ENCODE results near the gene TMEM9.

Gene TMEM9

DNA sequence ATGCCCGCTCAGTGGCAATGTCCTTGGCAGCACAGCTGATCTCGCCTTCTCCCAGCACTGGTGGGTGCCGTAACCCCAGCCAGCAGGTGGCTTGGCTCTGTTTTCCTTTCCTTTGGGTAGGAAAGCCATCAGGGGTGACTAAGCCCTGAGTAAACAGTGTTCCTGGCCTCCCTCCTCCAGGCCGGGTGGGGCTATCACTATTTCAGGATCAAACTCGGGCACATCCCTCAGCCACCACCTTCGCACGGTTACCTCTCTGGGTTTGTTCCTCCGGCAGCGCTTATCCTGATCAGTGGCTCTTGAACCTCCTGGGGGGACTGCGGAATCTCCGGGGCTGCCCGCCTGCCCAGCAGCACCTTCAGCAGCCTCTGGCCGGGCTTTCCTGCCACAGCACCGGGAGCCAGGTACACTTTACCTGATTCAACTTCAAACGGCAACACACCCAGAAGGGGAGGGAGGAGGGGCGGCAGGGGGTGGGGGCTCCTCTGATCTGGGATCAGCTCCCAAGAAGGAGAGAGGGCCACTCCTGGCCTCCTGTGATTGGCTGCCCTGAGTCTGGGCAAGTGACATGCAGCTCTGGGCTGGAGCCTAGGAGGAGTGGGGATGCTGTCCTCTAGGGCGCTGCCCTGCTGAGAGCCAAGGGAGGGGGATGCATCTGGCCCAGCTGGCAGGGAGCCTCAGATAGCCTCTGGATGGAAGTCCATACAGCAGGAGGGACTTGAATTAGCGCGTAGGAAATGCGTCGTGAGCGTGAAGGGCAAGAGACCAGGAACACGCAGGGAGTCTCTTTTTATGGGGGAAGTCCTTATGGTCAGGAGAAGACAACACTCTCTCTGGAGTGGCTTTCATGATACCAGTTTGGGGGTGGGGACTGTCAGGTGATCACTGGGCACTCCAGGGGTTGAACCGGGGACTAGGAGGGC lies 27.2 kb downstream of the TMEM9 start, which contains the start of gene ASCL5:
ASCL5 (minus strand) TSS at position 353 of the 923 bp plus-strand sequence. CDS start 11,812 bp downstream, outside the sequence.
- DNase-seq (ENCODE audit: low read depth): no peak

DNA sequence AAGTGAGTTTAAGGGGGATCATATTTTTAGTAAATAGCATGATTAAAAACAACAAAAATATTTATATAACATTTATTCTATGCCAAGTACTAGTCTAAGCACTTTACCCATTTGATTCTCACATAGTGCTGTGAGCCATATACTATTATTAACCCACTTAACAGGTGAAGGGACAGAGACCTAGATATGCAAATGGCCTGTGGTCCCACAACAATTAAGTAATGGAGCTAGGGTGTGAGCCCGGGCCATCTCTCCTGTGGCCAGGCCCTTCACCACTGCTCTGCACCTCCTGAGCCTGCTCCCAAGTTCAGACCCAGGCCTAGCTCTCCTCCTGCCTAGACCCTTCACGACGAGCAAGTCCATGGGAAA lies 27.8 kb downstream of the TMEM9 start:
- DNase-seq (ENCODE audit: low read depth): no peak

GRCh38 chr1:201125800-201126199 lies 28.5 kb downstream of the TMEM9 start:
- no peak for DNase-seq (ENCODE audit: low read depth)

- DNase-seq (ENCODE audit: low read depth): no peak
Observed at GRCh38 chr1:201125019-201125418, 29.3 kb downstream of the TMEM9 start.

DNA sequence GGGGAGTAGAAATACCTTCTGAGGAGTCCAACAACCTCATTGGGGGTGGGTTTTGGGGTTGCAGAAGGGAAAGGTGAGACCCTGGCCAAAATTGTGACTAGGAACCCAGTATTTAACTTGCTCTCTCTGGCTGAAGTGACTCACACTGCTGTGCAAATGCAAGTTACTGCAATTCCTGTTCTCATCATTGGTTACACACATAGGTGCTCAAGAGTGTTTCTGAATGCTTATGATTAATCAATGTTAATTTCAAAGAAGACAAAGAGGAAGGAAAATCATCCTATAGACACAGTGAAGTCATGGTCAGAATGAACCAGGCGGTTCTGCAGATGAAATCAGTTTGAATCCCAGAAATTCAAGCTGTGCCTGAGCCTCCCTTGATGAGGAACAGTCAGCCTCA lies 30.4 kb downstream of the TMEM9 start:
- DNase-seq (ENCODE audit: low read depth): no peak

GRCh38 chr1:201122321-201122957 lies 31.8 kb downstream of the TMEM9 start:
- DNase-seq (ENCODE audit: low read depth): no peak

DNA sequence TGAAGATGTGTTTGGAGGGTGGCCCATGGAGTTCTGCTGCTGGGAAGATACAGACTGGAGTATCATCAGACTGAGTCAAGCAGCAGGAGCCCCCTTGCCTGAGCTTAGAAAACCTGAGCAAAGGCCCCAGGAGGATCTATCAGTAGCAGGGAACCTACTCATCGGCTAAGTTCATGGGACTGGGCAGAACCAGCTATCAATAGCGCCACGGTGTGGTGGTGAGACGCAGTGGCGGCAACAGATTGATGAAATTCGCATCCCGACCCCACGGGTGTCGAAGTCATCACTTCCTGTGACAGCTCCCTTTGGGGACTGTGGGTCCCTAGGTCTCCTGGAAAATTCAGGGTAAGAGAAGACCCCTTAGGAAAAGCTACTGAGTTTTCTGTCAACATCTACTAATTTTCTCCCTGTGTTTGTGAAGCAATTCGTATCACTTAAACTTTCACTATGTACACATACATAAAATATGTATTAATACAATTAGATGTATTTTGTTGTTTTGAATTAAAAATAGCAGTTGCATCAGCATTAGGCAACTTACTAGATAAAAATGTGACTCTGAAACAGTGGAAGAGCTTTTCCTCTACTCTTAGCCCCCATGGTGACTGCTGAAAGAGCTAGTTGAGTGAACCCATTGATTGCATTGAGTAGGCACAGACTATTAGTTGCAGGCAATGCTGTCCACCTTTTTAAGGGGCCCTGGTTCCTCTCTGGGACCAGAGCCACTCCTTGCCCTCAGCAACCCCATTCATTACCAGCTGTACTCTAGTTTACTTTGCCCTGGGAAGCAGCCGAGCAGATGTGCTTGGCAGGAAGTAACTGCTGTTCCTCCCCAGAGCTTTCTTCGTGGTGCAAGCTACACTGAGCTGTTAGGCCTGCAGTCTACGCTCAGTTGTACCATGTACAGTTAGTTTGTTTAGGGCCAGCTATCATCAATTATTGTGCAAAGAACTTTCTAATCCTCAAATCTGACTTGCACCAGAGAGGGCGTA lies 34.8 kb downstream of the TMEM9 start:
- peak; percentile 15 for DNase-seq (ENCODE audit: low read depth)

DNA sequence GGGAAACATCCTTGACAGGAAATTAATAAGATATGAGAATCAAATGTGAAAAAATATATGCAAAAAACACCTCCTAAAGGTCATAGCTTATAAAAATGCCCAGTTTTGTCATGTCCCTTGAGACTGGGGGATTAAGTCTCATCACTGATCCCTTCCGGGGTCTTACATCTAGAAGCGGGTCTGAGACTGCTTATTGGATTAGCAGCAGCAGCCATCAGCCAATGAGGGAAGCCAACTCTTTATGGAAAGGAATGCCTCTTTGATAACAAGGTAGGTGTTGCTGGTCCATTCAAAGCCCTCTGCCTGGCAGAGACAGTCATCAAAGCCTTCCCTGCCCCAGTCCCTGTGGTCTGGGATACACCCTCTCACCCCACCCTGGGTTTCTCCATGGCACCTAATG lies 38.2 kb downstream of the TMEM9 start:
- no peak for DNase-seq (ENCODE audit: low read depth)

GRCh38 chr1:201115390-201115937 lies 38.8 kb downstream of the TMEM9 start:
- DNase-seq (ENCODE audit: low read depth): no peak

DNA sequence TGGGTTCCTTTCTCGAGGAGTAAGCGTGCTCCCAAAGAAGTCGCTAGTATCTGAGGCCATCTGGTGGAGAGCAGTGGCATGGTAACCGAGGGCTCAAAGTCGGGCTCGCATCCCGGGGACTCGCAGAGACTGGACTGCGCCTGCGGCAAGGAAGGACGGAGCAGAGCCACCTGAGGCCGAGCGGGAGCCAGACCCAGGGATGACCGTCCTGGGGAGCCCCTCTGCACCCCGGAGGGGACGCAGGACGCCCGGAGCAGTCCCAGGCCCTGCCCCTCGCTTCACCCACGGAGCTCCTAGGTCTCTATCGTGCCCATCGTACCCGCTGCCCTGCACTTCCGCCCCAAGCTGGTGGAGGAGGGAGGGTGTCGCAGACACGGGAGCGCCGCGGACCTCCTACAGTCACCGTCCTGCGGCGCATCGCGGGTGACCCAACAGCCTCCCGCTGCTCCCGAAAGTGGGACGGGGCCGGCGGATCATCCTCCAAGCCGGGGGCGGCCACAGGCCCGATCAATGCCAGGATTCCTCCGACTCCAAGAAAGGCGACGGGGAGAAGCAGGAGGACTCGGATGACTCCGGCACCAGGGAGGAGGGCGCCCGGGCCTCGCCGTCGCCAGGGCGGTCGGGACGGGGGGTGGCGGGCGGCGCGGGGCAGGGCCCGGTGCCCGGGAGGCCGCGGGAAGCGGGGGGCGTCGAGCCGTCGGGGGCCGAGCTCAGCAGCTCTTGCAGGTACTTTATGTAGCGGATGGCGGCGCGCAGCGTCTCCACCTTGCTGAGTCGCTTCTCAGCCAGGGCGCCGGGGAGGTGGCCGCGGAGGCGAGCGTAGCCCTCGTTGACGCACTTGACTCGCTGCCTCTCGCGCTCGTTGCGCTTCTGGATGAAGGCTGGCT lies 39.8 kb downstream of the TMEM9 start:
- peak; percentile 44 for DNase-seq (ENCODE audit: low read depth)

DNA sequence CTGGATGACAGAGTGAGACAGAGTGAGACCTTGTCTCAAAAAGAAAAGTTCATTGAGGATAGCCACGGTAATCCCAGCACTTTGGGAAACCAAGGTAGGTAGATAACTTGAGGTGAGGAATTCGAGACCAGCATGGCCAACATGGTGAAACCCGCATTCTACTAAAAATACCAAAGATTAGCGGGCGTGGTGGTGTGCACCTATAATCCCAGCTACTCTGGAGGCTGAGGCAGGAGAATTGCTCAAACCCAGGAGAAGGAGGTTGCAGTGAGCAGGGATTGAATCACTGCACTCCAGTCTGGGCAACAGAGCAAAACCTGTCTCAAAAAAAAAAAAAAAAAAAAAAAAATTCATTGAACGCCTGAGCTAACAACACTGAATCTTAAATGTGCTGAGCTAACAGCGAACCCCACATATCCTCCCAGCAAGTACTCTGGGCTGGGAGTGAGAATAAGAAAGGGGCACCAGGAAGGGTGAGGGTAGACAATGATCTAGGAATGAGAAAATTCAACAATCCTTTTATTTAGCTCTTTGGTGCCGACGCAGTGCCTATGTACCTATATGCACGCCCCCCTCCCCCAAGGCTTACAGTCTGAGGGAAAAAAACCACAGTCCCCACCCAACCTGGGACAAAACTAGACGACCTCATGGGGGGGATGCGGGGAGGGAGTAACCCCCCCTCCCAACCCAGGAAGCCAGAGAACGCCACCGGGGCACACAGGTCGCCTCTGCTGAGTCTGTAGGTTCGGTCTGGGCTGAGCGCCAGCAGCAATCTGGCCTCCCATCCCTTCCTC lies 40.6 kb downstream of the TMEM9 start:
- DNase-seq (ENCODE audit: low read depth): no peak

DNA sequence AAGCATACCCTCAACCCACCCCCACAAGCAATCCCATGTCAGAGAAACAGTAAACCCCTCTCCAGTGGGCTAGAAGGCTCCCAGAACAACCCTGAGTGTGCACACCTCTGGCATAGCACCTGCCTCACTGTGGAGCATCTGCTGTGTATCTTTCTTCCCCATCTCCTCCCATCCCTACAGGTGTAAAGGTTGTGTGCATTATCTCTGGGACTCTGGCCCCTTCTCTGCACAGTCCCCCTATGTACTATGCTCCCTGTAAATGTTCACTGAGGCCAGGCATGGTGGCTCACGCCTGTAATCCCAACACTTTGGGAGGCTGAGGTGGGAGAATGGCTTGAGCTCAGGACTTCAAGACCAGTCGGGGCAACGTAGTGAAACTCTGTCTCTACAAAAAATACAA lies 41.3 kb downstream of the TMEM9 start:
- no peak for DNase-seq (ENCODE audit: low read depth)

DNA sequence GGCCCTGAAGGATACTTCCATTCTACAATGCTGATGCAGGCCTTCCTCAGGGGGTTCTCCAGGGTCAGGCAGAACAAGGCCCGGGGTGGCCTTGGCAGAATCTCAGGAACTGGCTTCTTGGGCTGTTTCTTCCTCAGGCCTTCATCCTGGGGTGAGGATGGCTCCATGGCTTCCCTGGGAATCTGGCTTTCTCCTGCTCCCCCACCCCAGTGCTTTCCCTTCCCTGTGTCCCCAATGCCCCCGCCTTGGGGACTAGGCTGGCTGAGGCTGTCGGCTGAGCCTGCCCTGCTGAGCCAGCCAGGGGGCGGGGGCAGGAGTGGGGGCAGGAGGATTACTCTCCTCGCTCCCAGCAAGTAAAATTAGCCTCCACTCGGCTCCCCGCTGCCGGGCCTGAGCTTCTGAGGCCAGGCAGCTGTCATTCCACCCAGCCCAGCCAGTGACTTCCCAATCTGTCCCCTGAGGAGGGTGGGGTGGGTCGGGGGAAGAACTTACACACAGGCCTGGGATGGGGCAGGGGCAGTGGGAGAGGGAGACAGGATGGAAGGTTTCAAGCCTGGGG lies 42.0 kb downstream of the TMEM9 start, which contains the start of gene CACNA1S:
CACNA1S (minus strand) TSS at position 254 of the 559 bp plus-strand sequence; CDS start at position 167, 87 bp downstream.
- no peak for DNase-seq (ENCODE audit: low read depth)

DNA sequence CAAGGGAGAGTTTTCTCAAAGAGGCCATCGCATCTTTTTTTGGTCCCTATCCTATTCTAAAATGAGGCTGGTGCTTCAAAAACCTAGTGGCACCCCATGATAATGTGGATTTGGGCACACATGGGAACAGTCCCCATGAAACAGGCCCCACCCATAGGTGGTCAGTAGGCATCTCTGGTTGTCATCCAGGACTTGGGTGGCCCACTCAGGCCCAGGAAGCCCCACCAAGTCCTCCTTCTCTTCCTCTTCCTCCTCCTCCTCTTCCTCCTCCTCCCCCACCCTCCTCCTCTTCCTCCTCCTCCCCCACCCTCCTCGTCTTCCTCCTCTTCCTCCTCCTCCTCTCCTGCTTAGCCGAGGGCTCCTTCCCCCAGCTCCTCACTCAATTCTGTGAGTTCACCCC lies 42.6 kb downstream of the TMEM9 start:
- DNase-seq (ENCODE audit: low read depth): no peak

GRCh38 chr1:201111156-201111555 lies 43.1 kb downstream of the TMEM9 start:
- no peak for DNase-seq (ENCODE audit: low read depth)

DNA sequence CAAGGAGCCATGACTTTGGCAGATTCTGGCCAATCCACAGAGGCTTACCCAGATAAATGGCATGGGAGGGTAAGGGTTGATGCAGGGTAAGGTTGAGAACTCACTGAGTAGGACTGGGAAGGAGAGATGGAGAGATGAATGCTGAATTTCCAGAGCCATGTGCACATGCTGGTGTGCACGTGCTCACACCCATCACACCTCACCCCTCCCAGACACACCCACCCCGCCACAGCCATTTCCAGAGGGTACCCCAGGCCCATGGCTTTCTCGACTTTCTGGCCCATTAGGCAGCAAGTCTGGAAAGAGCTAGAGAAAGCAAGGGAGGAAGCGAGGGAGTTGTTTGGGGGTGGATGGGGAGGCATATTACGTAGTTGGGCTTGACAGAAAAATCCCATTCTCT lies 43.7 kb downstream of the TMEM9 start:
- no peak for DNase-seq (ENCODE audit: low read depth)

- DNase-seq (ENCODE audit: low read depth): no peak
Observed at GRCh38 chr1:201110138-201110537, 44.1 kb downstream of the TMEM9 start.

DNA sequence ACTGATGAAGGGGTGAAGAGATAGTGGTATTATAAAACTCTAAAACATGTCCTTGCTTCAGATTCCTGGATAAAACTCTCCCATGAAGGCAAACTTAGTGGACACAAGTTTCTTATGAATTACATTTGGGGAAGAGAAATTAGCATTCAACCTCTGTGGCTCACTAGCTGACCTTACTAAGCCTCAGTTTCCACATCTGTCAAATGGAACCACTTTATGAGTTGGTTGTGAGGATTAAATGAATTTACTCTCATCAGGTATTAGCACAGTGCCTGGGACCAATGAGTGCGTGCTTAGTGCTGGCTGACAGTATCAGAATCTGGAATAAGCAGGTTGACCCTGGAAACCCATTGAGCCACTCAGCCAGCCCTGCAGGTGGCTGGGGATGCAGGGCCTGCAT lies 44.6 kb downstream of the TMEM9 start:
- no peak for DNase-seq (ENCODE audit: low read depth)

- DNase-seq (ENCODE audit: low read depth): no peak
Observed at GRCh38 chr1:201108614-201109013, 45.7 kb downstream of the TMEM9 start.

GRCh38 chr1:201105688-201106087 lies 48.6 kb downstream of the TMEM9 start:
- no peak for DNase-seq (ENCODE audit: low read depth)
